ENCODE results near the gene ZCCHC7.
"Not testable (repeated sequence)": the region's sequence is repeated elsewhere in the genome, so short reads cannot be mapped to it uniquely, and the experiment has no call there.

Gene ZCCHC7

GRCh38 chr9:37120843-37121335, 515 bp downstream of the ZCCHC7 start:
- in situ Hi-C loops (cut with MboI; ENCODE audit: low sequenced_read_pairs) = not testable (repeated sequence)

- in situ Hi-C loops (cut with MboI; ENCODE audit: low sequenced_read_pairs) = no loop called here
These were observed 1.5 kb downstream of the ZCCHC7 start for GRCh38 chr9:37121881-37122280.

- in situ Hi-C loops (cut with MboI; ENCODE audit: low sequenced_read_pairs) = no loop called here
These were observed 5.9 kb downstream of the ZCCHC7 start for GRCh38 chr9:37126214-37126788.

- in situ Hi-C loops (cut with MboI; ENCODE audit: low sequenced_read_pairs) = no loop called here
These were observed 6.6 kb downstream of the ZCCHC7 start for GRCh38 chr9:37127018-37127417.

- in situ Hi-C loops (cut with MboI; ENCODE audit: low sequenced_read_pairs) = no loop called here
These were observed 7.7 kb downstream of the ZCCHC7 start for GRCh38 chr9:37128051-37128450.

- in situ Hi-C loops (cut with MboI; ENCODE audit: low sequenced_read_pairs) = no loop called here
These were observed 13.8 kb downstream of the ZCCHC7 start for GRCh38 chr9:37134166-37134565.

GRCh38 chr9:37141015-37141414, 20.6 kb downstream of the ZCCHC7 start:
- in situ Hi-C loops (cut with MboI; ENCODE audit: low sequenced_read_pairs) = no loop called here

GRCh38 chr9:37144762-37145161, 24.4 kb downstream of the ZCCHC7 start:
- in situ Hi-C loops (cut with MboI; ENCODE audit: low sequenced_read_pairs) = no loop called here

- in situ Hi-C loops (cut with MboI; ENCODE audit: low sequenced_read_pairs) = no loop called here
These were observed 26.0 kb downstream of the ZCCHC7 start for GRCh38 chr9:37146410-37146809.

GRCh38 chr9:37148181-37148580, 27.8 kb downstream of the ZCCHC7 start:
- in situ Hi-C loops (cut with MboI; ENCODE audit: low sequenced_read_pairs) = no loop called here

GRCh38 chr9:37149666-37150308, 29.4 kb downstream of the ZCCHC7 start:
- in situ Hi-C loops (cut with MboI; ENCODE audit: low sequenced_read_pairs) = no loop called here

GRCh38 chr9:37150415-37150814, 30.0 kb downstream of the ZCCHC7 start:
- in situ Hi-C loops (cut with MboI; ENCODE audit: low sequenced_read_pairs) = no loop called here

GRCh38 chr9:37151812-37152211, 31.4 kb downstream of the ZCCHC7 start:
- in situ Hi-C loops (cut with MboI; ENCODE audit: low sequenced_read_pairs) = no loop called here

GRCh38 chr9:37152365-37152764, 32.0 kb downstream of the ZCCHC7 start:
- in situ Hi-C loops (cut with MboI; ENCODE audit: low sequenced_read_pairs) = no loop called here

- in situ Hi-C loops (cut with MboI; ENCODE audit: low sequenced_read_pairs) = no loop called here
These were observed 35.2 kb downstream of the ZCCHC7 start for GRCh38 chr9:37155601-37156000.

GRCh38 chr9:37156205-37156604, 35.8 kb downstream of the ZCCHC7 start:
- in situ Hi-C loops (cut with MboI; ENCODE audit: low sequenced_read_pairs) = no loop called here

GRCh38 chr9:37156781-37157356, 36.5 kb downstream of the ZCCHC7 start:
- in situ Hi-C loops (cut with MboI; ENCODE audit: low sequenced_read_pairs) = no loop called here

GRCh38 chr9:37157726-37158377, 37.5 kb downstream of the ZCCHC7 start:
- in situ Hi-C loops (cut with MboI; ENCODE audit: low sequenced_read_pairs) = no loop called here

- in situ Hi-C loops (cut with MboI; ENCODE audit: low sequenced_read_pairs) = no loop called here
These were observed 42.9 kb downstream of the ZCCHC7 start for GRCh38 chr9:37163299-37163698.

- in situ Hi-C loops (cut with MboI; ENCODE audit: low sequenced_read_pairs) = not testable (repeated sequence)
These were observed 44.0 kb downstream of the ZCCHC7 start for GRCh38 chr9:37164335-37164734.

- in situ Hi-C loops (cut with MboI; ENCODE audit: low sequenced_read_pairs) = no loop called here
These were observed 45.3 kb downstream of the ZCCHC7 start for GRCh38 chr9:37165644-37166043.
